Mucosa of rectum (tissue), 2 donors: ENCODE data around the gene SLC15A1.
"Not testable (repeated sequence)": the region's sequence is repeated elsewhere in the genome, so short reads cannot be mapped to it uniquely, and the experiment has no call there.

Source experiments
- H3K27ac ChIP-seq, 2 donors: one replicate each; pipeline ENCODE4 v1.7.0; 2013; ENCODE audit warnings: inconsistent platforms in 2 of 2, low read depth in 2 of 2, low read length in 2 of 2
- H3K27me3 ChIP-seq, 2 donors: one replicate each; pipeline ENCODE4 v1.7.0; 2013; ENCODE audit warnings: low read length in 2 of 2; ENCODE audit not compliant: control insufficient read depth in 2 of 2, insufficient read depth in 2 of 2
- H3K36me3 ChIP-seq, 2 donors: one replicate each; pipeline ENCODE4 v1.7.0; 2013; ENCODE audit warnings: low read length in 2 of 2; ENCODE audit not compliant: control insufficient read depth in 2 of 2, insufficient read depth in 2 of 2
- H3K4me1 ChIP-seq, 2 donors: one replicate each; pipeline ENCODE4 v1.7.0; 2013; ENCODE audit warnings: low read length in 2 of 2, mild to moderate bottlenecking in 1 of 2; ENCODE audit not compliant: control insufficient read depth in 2 of 2, insufficient read depth in 2 of 2
- H3K4me3 ChIP-seq, 2 donors: one replicate each; pipeline ENCODE4 v1.7.0; 2013; ENCODE audit warnings: low read length in 2 of 2
- H3K9ac ChIP-seq, 2 donors: one replicate each; pipeline ENCODE4 v1.7.0; 2013; ENCODE audit warnings: low read length in 2 of 2, low read depth in 1 of 2, mild to moderate bottlenecking in 1 of 2
- H3K9me3 ChIP-seq, 2 donors: one replicate each; pipeline ENCODE4 v1.7.0; 2013; ENCODE audit warnings: low read length in 2 of 2; ENCODE audit not compliant: control insufficient read depth in 2 of 2
- donor health status: healthy.
- donor health status: Normal muscosa, but diverticular disease.

Gene SLC15A1

GRCh38 chr13:98652276-98652675 lies 100.2 kb downstream of the SLC15A1 start:
- Histone ChIP-seq H3K4me1 (peaks cover 20 to 50% of the 10 kb centered on the region in 2 donors), H3K4me3 (no peak overlapping the region), H3K36me3 (no peaks in the 10 kb centered on the region), H3K27ac (peak overlapping the region in 1 of 2 donors; percentile 94), H3K9ac (no peak overlapping the region), H3K27me3 (no peaks in the 10 kb centered on the region), H3K9me3 (no peaks in the 10 kb centered on the region)

- Histone ChIP-seq H3K9ac (no peak overlapping the region), H3K4me1 (peaks cover 23 to 53% of the 10 kb centered on the region in 2 donors), H3K9me3 (no peaks in the 10 kb centered on the region), H3K36me3 (no peaks in the 10 kb centered on the region), H3K27ac (peak overlapping the region; percentile 91 to 94), H3K4me3 (no peak overlapping the region), H3K27me3 (no peaks in the 10 kb centered on the region)
Observed at GRCh38 chr13:98651744-98652143, 100.7 kb downstream of the SLC15A1 start.

- Histone ChIP-seq H3K9ac (peak overlapping the region in 1 of 2 donors; percentile 56), H3K27ac (peak overlapping the region; percentile 91 to 94)
Observed at GRCh38 chr13:98650396-98651107, 101.9 kb downstream of the SLC15A1 start.

GRCh38 chr13:98649861-98650260 lies 102.6 kb downstream of the SLC15A1 start:
- no peaks in the 10 kb centered on the region for H3K9me3 ChIP-seq
- peak overlapping the region; percentile 91 to 94 for H3K27ac ChIP-seq
- H3K4me3 ChIP-seq: peak overlapping the region in 1 of 2 donors; percentile 38
- H3K27me3 ChIP-seq: no peaks in the 10 kb centered on the region
- peaks cover 23 to 53% of the 10 kb centered on the region in 2 donors for H3K4me1 ChIP-seq
- H3K36me3 ChIP-seq: no peaks in the 10 kb centered on the region
- peak overlapping the region; percentile 9 to 56 for H3K9ac ChIP-seq

More at GRCh38 chr13:98650396-98651107, 101.9 kb downstream of the SLC15A1 start:
- peaks cover 23 to 53% of the 10 kb centered on the region in 2 donors for H3K4me1 ChIP-seq
- no peaks in the 10 kb centered on the region for H3K36me3 ChIP-seq
- H3K4me3 ChIP-seq: peak overlapping the region in 1 of 2 donors; percentile 38
- no peaks in the 10 kb centered on the region for H3K9me3 ChIP-seq
- no peaks in the 10 kb centered on the region for H3K27me3 ChIP-seq

GRCh38 chr13:98648686-98649085 lies 103.8 kb downstream of the SLC15A1 start:
- Histone ChIP-seq H3K9me3 (no peaks in the 10 kb centered on the region), H3K4me1 (peaks cover 23 to 53% of the 10 kb centered on the region in 2 donors), H3K27me3 (no peaks in the 10 kb centered on the region), H3K4me3 (no peak overlapping the region), H3K9ac (no peak overlapping the region), H3K27ac (peak overlapping the region; percentile 91 to 94), H3K36me3 (no peaks in the 10 kb centered on the region)

- no peaks in the 10 kb centered on the region for H3K27me3 ChIP-seq
- no peak overlapping the region for H3K4me3 ChIP-seq
- peaks cover 23 to 52% of the 10 kb centered on the region in 2 donors for H3K4me1 ChIP-seq
- no peaks in the 10 kb centered on the region for H3K9me3 ChIP-seq
- H3K9ac ChIP-seq: peak overlapping the region in 1 of 2 donors; percentile 52
- H3K36me3 ChIP-seq: no peaks in the 10 kb centered on the region
- H3K27ac ChIP-seq: peak overlapping the region; percentile 91 to 94
Observed at GRCh38 chr13:98648141-98648540, 104.3 kb downstream of the SLC15A1 start.

- Histone ChIP-seq H3K9ac (no peak overlapping the region), H3K4me3 (no peak overlapping the region), H3K27me3 (no peaks in the 10 kb centered on the region), H3K4me1 (peaks cover 23 to 46% of the 10 kb centered on the region in 2 donors), H3K9me3 (no peaks in the 10 kb centered on the region), H3K27ac (peak overlapping the region; percentile 91 to 94), H3K36me3 (no peaks in the 10 kb centered on the region)
Observed at GRCh38 chr13:98647121-98647520, 105.4 kb downstream of the SLC15A1 start.

GRCh38 chr13:98643479-98643878 lies 109.0 kb downstream of the SLC15A1 start:
- Histone ChIP-seq H3K27me3 (no peaks in the 10 kb centered on the region), H3K27ac (no peak overlapping the region), H3K4me1 (peaks cover 9 to 13% of the 10 kb centered on the region in 2 donors), H3K9ac (no peak overlapping the region), H3K4me3 (no peak overlapping the region), H3K9me3 (no peaks in the 10 kb centered on the region), H3K36me3 (no peaks in the 10 kb centered on the region)

GRCh38 chr13:98641075-98641474 lies 111.4 kb downstream of the SLC15A1 start:
- H3K9ac ChIP-seq: no peak overlapping the region
- H3K36me3 ChIP-seq: no peaks in the 10 kb centered on the region
- no peak overlapping the region for H3K27ac ChIP-seq
- no peaks in the 10 kb centered on the region for H3K9me3 ChIP-seq
- H3K4me1 ChIP-seq: no peaks in the 10 kb centered on the region
- H3K4me3 ChIP-seq: no peak overlapping the region
- H3K27me3 ChIP-seq: no peaks in the 10 kb centered on the region

- not testable (repeated sequence) for H3K27me3 ChIP-seq, H3K36me3 ChIP-seq, H3K9me3 ChIP-seq, H3K27ac ChIP-seq, H3K9ac ChIP-seq, H3K4me1 ChIP-seq, H3K4me3 ChIP-seq
Observed at GRCh38 chr13:98639785-98640184, 112.7 kb downstream of the SLC15A1 start.
